ENCODE measurements around the gene SLC41A3.
"Not testable (repeated sequence)": the region's sequence is repeated elsewhere in the genome, so short reads cannot be mapped to it uniquely, and the experiment has no call there.

The SLC41A3 gene

GRCh38 chr3:126054870-126055269, 29.1 kb downstream of the SLC41A3 start:
- DNase-seq (ENCODE audit: low read depth in 2 of 2, low spot score in 1 of 2), result no peak

- DNase-seq (ENCODE audit: low read depth in 2 of 2, low spot score in 1 of 2), result no peak
Observed at GRCh38 chr3:126053949-126054569, 29.9 kb downstream of the SLC41A3 start.

GRCh38 chr3:126053513-126053912, 30.4 kb downstream of the SLC41A3 start:
- DNase-seq (ENCODE audit: low read depth in 2 of 2, low spot score in 1 of 2), result no peak

GRCh38 chr3:126052196-126053058, 31.5 kb downstream of the SLC41A3 start:
- DNase-seq (ENCODE audit: low read depth in 2 of 2, low spot score in 1 of 2), result no peak

DNA sequence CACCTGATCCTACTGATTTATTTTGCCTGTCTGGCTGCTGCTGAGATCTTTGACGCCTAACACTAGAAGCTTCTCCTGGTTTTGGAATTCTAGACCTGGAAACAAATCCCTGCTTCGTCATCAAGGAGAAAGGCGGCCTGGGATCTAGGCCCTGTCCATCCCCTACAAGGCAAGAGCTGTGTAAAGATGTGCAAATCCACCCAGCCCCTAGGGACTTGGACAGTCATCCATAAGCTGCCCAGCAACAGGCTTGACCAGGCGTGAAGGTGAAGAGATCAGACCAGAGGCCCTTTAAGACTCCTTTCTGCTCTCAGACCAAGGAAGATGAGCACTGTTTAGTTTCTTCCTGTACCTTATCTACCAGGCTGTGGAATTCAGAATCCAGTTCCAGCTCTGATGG, 32.2 kb downstream of the SLC41A3 start:
- no peak for DNase-seq (ENCODE audit: low read depth in 2 of 2, low spot score in 1 of 2)

GRCh38 chr3:126051234-126051633, 32.7 kb downstream of the SLC41A3 start:
- no peak for DNase-seq (ENCODE audit: low read depth in 2 of 2, low spot score in 1 of 2)

- no peak for DNase-seq (ENCODE audit: low read depth in 2 of 2, low spot score in 1 of 2)
Observed at GRCh38 chr3:126050626-126051025, 33.3 kb downstream of the SLC41A3 start.

DNA sequence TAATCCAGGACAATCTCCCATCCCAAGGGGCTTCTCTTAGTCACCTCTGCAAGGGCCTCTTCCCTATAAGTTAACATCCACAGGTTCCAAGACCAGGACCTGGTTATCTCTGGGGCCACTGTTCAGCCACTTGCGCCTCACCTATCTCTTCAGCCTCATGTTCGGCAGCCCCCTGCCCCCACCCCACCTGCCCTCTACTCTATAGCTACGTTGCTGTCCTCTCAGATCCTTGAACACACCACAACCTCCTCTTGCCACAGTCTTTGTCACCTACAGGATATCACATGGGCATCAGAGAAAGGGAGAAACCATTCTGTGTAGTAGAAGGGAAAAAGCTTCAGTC, 33.9 kb downstream of the SLC41A3 start:
- no peak for DNase-seq (ENCODE audit: low read depth in 2 of 2, low spot score in 1 of 2)

DNA sequence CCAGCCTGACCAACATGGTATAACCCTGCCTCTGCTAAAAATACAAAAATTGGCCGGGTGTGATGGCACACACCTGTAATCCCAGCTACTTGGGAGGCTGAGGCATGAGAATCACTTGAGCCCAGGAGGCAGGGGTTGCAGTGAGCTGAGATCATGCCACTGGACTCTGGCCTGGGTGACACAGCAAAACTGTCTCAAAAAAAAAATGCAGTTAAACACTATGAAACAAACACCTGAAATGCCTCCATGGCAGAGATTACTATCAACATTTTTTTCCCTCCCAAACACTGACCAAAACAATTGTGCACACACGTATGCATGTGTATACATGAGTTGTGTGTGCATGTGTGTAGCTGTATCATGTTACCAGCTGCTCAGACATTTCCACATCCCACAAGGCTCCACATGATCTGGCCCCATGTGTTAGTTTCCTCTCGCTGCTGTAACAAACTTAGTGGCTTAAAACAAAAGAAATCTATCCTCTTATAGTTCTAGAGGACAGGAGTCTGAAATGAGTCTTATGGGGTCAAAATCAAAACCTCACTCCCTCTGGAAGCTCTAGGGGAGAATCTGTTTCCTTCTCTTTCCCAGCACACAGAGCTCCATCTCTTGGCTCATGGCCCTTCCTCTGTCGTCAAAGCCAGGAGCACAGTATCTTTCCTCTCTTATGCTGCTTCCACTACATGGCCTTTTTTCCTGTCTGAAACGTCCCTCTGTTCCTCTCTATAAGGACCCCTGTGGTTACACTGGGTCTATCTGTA, 34.5 kb downstream of the SLC41A3 start:
- no peak for DNase-seq (ENCODE audit: low read depth in 2 of 2, low spot score in 1 of 2)

DNA sequence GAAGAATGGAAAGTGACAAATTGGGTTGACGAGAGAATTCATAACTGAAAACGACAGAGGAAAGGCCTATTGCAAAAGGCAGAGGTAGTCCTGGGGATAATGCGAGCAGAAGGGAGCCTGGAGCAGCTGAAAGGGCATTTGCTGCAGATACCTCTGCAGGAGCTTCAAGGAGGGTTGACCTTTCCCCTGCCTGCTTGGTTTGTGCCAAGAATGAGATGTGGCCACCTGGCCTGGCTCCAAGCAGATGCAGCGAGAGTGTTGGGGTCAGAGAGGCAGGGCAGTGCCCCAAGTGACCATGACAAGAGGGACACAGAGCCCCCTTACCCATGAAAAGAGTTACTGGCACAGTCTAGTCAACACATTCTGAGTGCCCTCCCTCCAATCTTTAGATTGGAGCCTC, 43.5 kb downstream of the SLC41A3 start:
- DNase-seq (ENCODE audit: low read depth in 2 of 2, low spot score in 1 of 2), result no peak

DNA sequence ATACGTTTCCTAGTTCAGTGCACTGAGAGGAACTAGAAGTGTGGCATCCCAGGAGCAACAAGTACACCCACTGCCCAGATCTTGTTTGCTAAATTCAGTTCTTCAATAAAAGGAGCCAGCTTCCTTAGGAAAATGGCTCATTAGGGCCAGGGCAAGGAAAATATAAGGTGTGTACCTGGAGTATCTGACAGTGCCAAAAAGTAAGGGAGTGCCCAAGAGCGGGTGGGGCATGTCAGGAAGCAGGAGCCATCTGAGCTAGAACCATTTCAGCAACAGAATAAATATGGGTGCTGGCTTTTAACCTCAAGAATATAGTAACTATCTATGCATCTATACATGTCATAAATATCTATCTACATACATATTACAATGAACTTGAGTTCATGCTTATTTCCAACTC, 44.1 kb downstream of the SLC41A3 start:
- DNase-seq (ENCODE audit: low read depth in 2 of 2, low spot score in 1 of 2), result no peak

GRCh38 chr3:126038791-126039190, 45.1 kb downstream of the SLC41A3 start:
- not testable (repeated sequence) for DNase-seq (ENCODE audit: low read depth in 2 of 2, low spot score in 1 of 2)

DNA sequence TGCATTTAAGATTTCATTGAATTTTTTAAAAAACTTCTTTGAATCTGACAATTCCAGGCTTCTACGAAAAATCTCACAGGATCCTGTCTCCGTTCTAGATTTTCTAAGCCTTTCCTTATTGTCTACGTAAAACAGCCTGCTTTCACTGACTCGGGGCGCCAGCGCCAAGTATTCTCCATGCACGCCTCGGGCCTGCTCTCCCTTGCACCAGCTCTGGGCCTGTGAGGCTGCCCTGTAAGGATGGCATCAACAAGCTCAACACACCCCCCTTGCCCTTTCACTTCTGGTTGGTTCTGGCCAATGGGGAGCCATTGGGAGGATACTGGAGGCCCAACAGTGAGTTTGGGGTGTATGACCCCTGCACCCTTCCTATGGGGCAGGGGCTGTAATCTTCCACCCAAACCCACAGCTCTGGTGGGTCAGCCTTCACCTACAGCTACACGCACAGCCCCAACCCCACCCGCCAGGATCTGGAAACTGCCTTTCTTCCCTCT, 47.8 kb downstream of the SLC41A3 start:
- no peak for DNase-seq (ENCODE audit: low read depth in 2 of 2, low spot score in 1 of 2)

GRCh38 chr3:126035362-126036050, 48.4 kb downstream of the SLC41A3 start:
- no peak for DNase-seq (ENCODE audit: low read depth in 2 of 2, low spot score in 1 of 2)

DNA sequence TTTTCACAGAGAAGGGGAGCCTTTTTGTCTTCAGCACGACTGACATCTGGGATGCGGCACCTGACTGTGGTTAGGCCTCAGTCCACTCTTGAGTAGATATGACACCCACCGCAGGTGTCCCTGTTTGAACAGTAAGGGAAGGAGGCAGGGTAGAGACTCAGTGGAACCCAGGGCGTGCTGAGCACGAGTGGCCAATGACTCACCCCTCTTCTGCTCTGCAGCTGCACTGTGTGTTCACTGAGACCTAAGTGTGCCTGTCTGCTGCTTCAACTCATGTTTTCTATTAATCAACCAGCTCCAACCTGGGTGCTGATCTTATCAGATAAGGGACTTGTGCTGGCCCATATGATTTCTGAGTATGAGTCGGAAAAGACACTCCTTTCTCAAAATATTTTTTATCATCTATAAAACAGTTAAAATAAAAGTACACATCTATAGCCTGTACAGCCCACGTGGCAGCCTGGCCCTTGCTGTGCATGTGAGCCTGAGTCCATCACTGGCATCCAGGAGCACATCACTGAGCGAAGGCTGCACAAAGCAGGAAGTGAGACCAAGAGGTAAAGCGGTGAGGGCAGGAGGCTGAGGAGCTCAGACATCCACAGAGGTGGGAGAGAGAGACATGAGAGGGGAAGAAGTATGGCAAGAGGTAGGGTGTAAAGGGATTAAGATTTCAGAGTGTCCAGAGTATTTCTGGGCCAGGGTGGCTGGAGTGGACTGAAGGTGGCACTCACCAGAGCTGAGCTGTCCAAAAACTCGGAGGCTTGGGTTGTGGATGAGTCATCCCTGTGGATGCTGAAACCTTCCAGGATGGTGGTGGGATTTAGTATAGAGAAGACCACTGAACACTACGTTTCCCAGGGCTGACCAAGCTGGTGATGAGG, 49.2 kb downstream of the SLC41A3 start:
- DNase-seq (ENCODE audit: low read depth in 2 of 2, low spot score in 1 of 2), result no peak

GRCh38 chr3:126033765-126034164, 50.2 kb downstream of the SLC41A3 start:
- no peak for DNase-seq (ENCODE audit: low read depth in 2 of 2, low spot score in 1 of 2)

DNA sequence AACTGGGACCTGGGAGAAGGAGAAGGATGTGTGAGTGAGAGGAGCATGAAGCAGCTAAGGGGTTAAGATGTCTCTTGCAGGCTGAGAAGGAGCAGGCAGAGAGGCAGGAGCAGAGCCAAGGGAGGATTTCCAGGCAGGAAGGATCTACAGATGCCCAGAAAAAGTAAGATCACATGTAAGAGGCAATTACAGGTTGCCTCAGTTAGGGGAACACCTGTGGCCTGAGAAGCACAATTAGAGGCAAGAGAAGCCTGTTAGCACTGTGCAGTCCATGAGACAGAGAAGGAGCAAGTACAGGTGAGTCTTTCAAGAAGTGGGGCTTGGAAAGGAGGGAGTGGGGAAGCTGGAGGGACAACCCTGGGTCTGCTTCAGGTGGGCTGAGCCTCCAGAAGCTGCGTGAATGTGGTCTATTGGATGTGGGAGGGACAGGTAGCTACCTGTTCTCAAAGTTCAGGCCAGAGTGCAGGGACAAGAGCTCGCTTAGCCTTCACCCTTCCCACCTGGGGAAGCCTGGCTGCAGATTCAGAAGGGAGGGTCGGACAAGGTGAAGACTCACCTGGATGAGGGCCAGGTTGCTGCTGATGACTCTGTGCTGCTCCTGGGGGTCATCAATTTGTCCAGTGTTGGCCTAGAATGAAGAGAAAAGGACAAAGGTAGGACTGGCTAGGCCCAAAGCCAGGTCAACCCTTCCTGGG, 50.7 kb downstream of the SLC41A3 start:
- DNase-seq (ENCODE audit: low read depth in 2 of 2, low spot score in 1 of 2), result no peak

- DNase-seq (ENCODE audit: low read depth in 2 of 2, low spot score in 1 of 2), result no peak
Observed at GRCh38 chr3:126031981-126032471, 51.9 kb downstream of the SLC41A3 start.

- DNase-seq (ENCODE audit: low read depth in 2 of 2, low spot score in 1 of 2), result no peak
Observed at GRCh38 chr3:126030455-126030854, 53.5 kb downstream of the SLC41A3 start.

- no peak for DNase-seq (ENCODE audit: low read depth in 2 of 2, low spot score in 1 of 2)
Observed at GRCh38 chr3:126029241-126029640, 54.7 kb downstream of the SLC41A3 start.
